Fibroblast of mammary gland (primary cell): ENCODE measurements around the gene NAPG.
A peak's percentile ranks its signal among the peaks of the same experiment; 100 is the strongest.

Source experiments
- DNase-seq: peaks from one replicate; pipeline ENCODE4 v3.0.0-alpha.2; 2010; ENCODE audit warnings: low read depth
- H3K4me3 ChIP-seq: 2 replicates; pipeline ENCODE4 v1.5.1; 2011; ENCODE audit warnings: low read depth, mild to moderate bottlenecking, low read length, moderate library complexity; ENCODE audit not compliant: control insufficient read depth
- CTCF ChIP-seq: conservative IDR thresholded peaks from 2 replicates; pipeline ENCODE4 v1.5.1; 2011; ENCODE audit warnings: low read depth, low read length, inconsistent platforms; ENCODE audit not compliant: control insufficient read depth, insufficient read depth

NAPG gene

GRCh38 chr18:10482985-10483949, 42.6 kb upstream of the NAPG start:
- no peak for DNase-seq
- H3K4me3 ChIP-seq, result no peak overlapping the region
- no peak for TF ChIP-seq CTCF

GRCh38 chr18:10485475-10485874, 40.4 kb upstream of the NAPG start:
- DNase-seq, result no peak
- no peak overlapping the region for H3K4me3 ChIP-seq
- TF ChIP-seq CTCF, result no peak

GRCh38 chr18:10486362-10486761, 39.5 kb upstream of the NAPG start:
- DNase-seq, result no peak
- TF ChIP-seq CTCF, result no peak
- H3K4me3 ChIP-seq, result no peak overlapping the region

- no peak for TF ChIP-seq CTCF
Observed at GRCh38 chr18:10487154-10487553, 38.7 kb upstream of the NAPG start.

GRCh38 chr18:10488017-10488416, 37.8 kb upstream of the NAPG start:
- TF ChIP-seq CTCF, result no peak
- peak; percentile 20 for DNase-seq
- no peak overlapping the region for H3K4me3 ChIP-seq

More at GRCh38 chr18:10487154-10487553, 38.7 kb upstream of the NAPG start:
- no peak overlapping the region for H3K4me3 ChIP-seq
- no peak for DNase-seq

- no peak for TF ChIP-seq CTCF
- no peak for DNase-seq
- H3K4me3 ChIP-seq, result no peak overlapping the region
Observed at GRCh38 chr18:10490401-10491165, 35.2 kb upstream of the NAPG start.
